ENCODE results near the gene CCDC85C. TPM values are rescaled to one million over a fixed set of nuclear protein-coding genes. Genes with fewer than 3 reads are reported as not detected.

The CCDC85C gene
- polyA plus RNA-seq, 1 of the 3 experiments (the other 2 are of a cell fraction) = 9.6 TPM

GRCh38 chr14:99516871-99517642 lies 87.0 kb downstream of the CCDC85C start:
- Histone ChIP-seq H2AFZ (ENCODE audit: low read depth) (no peak overlapping the region), H3K9me3 (no peaks in the 10 kb centered on the region), H4K20me1 (ENCODE audit: insufficient read depth) (peaks cover 6% of the 10 kb centered on the region; the same call in 1 of the 2 replicates), H3K9me2 (no peaks in the 10 kb centered on the region), H3F3A (replicated peaks; ENCODE audit: insufficient read depth) (peaks cover 7% of the 10 kb centered on the region), H3K79me2 (ENCODE audit: insufficient read depth) (peaks cover 17% of the 10 kb centered on the region; the same call in 1 of the 2 replicates), H3K9ac (no peak overlapping the region), H3K36me3 (replicated peaks in 1 of 2; ENCODE audit: control insufficient read depth in 1 of 2, insufficient read depth in 2 of 2, low read length in 1 of 2) (peaks cover 5 to 32% of the 10 kb centered on the region in 2 experiments), H3K4me1 (ENCODE audit: control insufficient read depth in 1 of 2, insufficient read depth in 2 of 2, low read depth in 1 of 2, low read length in 1 of 2) (peaks cover 0 to 16% of the 10 kb centered on the region in 2 experiments; a peak in 1 of 4 replicates), H3K27ac (ENCODE audit: low read depth in 2 of 2, low read length in 1 of 2) (no peak overlapping the region; a peak in 1 of 4 replicates), H3K27me3 (ENCODE audit: insufficient read depth) (no peaks in the 10 kb centered on the region), H3K4me3 (ENCODE audit: low read depth in 2 of 2, low read length in 1 of 2) (no peak overlapping the region), H3K4me2 (no peak overlapping the region)
- POLR2A ChIA-PET = no interaction called here
- TF ChIP-seq PBX3 (IDR thresholded peaks at IDR 0.05) = no peak
- no peak for TF ChIP-seq RAD21 (IDR thresholded peaks at IDR 0.05; ENCODE audit: low read length)
- TF ChIP-seq USF1 (IDR thresholded peaks at IDR 0.05; ENCODE audit: borderline replicate concordance, low read depth) = no peak
- CTCF ChIA-PET = interaction anchor here (0.7 to 3.6 kb wide), 26 partner anchors 10 to 213 kb away, joined by 3 to 34 read pairs (median 4); partner anchors contain the start of gene CCDC85C
- WGBS (ENCODE audit: low lambda C conversion rate) = 95% methylated on average over 6 of the region's 14 CpGs
- DNase-seq = peak; percentile 16

- H3K4me2 ChIP-seq = no peak overlapping the region
- ChIA-PET POLR2A (no interaction called here), CTCF (interaction anchor here (0.7 to 3.6 kb wide), 5 partner anchors 45 to 172 kb away, joined by 3 to 34 read pairs (median 8); no protein-coding TSS in a partner anchor)
- peak; percentile 19 for DNase-seq
- peaks cover 8% of the 10 kb centered on the region for H3F3A ChIP-seq (replicated peaks; ENCODE audit: insufficient read depth)
- H2AFZ ChIP-seq (ENCODE audit: low read depth) = no peak overlapping the region
- peaks cover 11% of the 10 kb centered on the region; the same call in 1 of the 2 replicates for H4K20me1 ChIP-seq (ENCODE audit: insufficient read depth)
- no peak overlapping the region for H3K4me3 ChIP-seq (ENCODE audit: low read depth in 2 of 2, low read length in 1 of 2)
- peaks cover 17% of the 10 kb centered on the region; the same call in 1 of the 2 replicates for H3K79me2 ChIP-seq (ENCODE audit: insufficient read depth)
- no peak for TF ChIP-seq USF2 (IDR thresholded peaks at IDR 0.05; ENCODE audit: borderline replicate concordance, low read depth, low read length)
- no peak for TF ChIP-seq TAF1 (IDR thresholded peaks at IDR 0.05; ENCODE audit: borderline replicate concordance, low read depth, low read length)
- H3K9me2 ChIP-seq = no peaks in the 10 kb centered on the region
- no peak overlapping the region for H3K27ac ChIP-seq (ENCODE audit: low read depth in 2 of 2, low read length in 1 of 2)
- 94% methylated on average over 20 of the region's 24 CpGs for WGBS (ENCODE audit: low lambda C conversion rate)
- peaks cover 0 to 16% of the 10 kb centered on the region in 2 experiments; a peak in 1 of 4 replicates for H3K4me1 ChIP-seq (ENCODE audit: control insufficient read depth in 1 of 2, insufficient read depth in 2 of 2, low read depth in 1 of 2, low read length in 1 of 2)
- H3K36me3 ChIP-seq (replicated peaks in 1 of 2; ENCODE audit: control insufficient read depth in 1 of 2, insufficient read depth in 2 of 2, low read length in 1 of 2) = peaks cover 5 to 36% of the 10 kb centered on the region in 2 experiments
- H3K9ac ChIP-seq = no peak overlapping the region
- H3K27me3 ChIP-seq (ENCODE audit: insufficient read depth) = no peaks in the 10 kb centered on the region
- no peaks in the 10 kb centered on the region for H3K9me3 ChIP-seq
These were observed 87.7 kb downstream of the CCDC85C start for GRCh38 chr14:99516156-99516870.
